K562 (cell line): ENCODE measurements around the gene COL9A3.

Experiments used
- BDP1 ChIP-seq: IDR thresholded peaks from 3 replicates; pipeline ENCODE4 v1.6.1; 2011; ENCODE audit not compliant: insufficient read length, insufficient read depth
- BRCA1 ChIP-seq, 2 experiments: fragments of 450-650 bp in 1 of 2; sonication (generic) in 1 of 2; formaldehyde crosslinking in 1 of 2; IDR thresholded peaks; 2 replicates each; pipeline versions ENCODE4 v1.5.0 to v1.6.1; 2017 to 2020; ENCODE audit warnings: mild to moderate bottlenecking in 1 of 2, missing genetic modification reagents in 1 of 2
- HDGF ChIP-seq: fragments of 450-650 bp; IDR thresholded peaks from 2 replicates; pipeline ENCODE4 v1.6.1; 2016
- YY1 ChIP-seq, 3 experiments: IDR thresholded peaks; 2 replicates each; pipeline ENCODE4 v1.6.1; 2011; ENCODE audit warnings: low read length in 2 of 3, mild to moderate bottlenecking in 2 of 3, moderate library complexity in 2 of 3, borderline replicate concordance in 1 of 3, control low read depth in 1 of 3, low read depth in 1 of 3; ENCODE audit not compliant: insufficient read depth in 3 of 3, insufficient replicate concordance in 2 of 3, control insufficient read depth in 1 of 3, insufficient read length in 1 of 3; ENCODE audit errors: extremely low read depth in 1 of 3
- TF ChIP-seq, protein P1 (sequence below), 3 experiments: IDR thresholded peaks in 2 of 3; conservative IDR thresholded peaks in 1 of 3; 2 replicates each; pipeline ENCODE4 v1.5.1; 2011 to 2012; ENCODE audit warnings: low read length in 3 of 3, mild to moderate bottlenecking in 3 of 3, control low read depth in 2 of 3, improper control_type of control experiment in 1 of 3, inconsistent platforms in 1 of 3, low read depth in 1 of 3, mixed read lengths in 1 of 3, moderate library complexity in 1 of 3; ENCODE audit not compliant: insufficient read depth in 2 of 3
- TF ChIP-seq, protein P2 (sequence below): fragments of 250-450 bp; sonication (Bioruptor Pico); IDR thresholded peaks from 2 replicates; pipeline ENCODE4 v1.8.0; 2021; ENCODE audit warnings: mild to moderate bottlenecking, moderate library complexity

DNA sequence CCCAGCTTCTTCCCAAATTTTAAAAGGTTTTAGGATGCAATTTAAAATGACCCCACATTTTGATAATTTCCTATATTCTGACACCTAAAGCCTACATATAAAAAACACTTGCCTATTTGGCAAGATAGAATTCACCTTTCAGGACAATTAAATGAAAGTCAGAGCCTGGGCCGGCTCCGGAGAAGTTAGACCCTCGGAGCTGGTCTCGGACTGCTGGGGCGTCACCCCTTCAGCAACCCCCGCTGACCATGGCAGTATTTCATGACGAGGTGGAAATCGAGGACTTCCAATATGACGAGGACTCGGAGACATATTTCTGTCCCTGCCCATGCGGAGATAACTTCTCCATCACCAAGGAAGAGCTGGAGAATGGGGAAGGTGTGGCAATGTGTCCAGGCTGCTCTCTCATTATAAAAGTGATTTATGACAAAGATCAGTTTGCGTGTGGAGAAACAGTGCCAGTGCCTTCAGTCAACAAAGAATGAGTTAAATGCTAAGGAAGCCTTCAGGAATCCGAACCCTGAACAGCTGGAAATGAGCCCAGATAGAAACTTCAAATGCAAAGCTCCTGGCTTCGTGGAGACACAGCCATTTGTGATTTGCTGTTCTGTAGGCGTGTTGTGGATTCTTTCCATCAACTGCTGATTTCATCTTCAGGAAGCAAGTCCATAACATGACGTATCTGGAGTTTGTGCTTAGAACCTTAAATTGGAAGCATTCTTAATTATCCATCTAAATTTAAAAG lies 28.7 kb downstream of the COL9A3 start:
- TF ChIP-seq BDP1 = no peak
- TF ChIP-seq, protein P1, sequence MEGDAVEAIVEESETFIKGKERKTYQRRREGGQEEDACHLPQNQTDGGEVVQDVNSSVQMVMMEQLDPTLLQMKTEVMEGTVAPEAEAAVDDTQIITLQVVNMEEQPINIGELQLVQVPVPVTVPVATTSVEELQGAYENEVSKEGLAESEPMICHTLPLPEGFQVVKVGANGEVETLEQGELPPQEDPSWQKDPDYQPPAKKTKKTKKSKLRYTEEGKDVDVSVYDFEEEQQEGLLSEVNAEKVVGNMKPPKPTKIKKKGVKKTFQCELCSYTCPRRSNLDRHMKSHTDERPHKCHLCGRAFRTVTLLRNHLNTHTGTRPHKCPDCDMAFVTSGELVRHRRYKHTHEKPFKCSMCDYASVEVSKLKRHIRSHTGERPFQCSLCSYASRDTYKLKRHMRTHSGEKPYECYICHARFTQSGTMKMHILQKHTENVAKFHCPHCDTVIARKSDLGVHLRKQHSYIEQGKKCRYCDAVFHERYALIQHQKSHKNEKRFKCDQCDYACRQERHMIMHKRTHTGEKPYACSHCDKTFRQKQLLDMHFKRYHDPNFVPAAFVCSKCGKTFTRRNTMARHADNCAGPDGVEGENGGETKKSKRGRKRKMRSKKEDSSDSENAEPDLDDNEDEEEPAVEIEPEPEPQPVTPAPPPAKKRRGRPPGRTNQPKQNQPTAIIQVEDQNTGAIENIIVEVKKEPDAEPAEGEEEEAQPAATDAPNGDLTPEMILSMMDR (IDR thresholded peaks at IDR 0.05 in 2 of 3, conservative IDR thresholded peaks at IDR 0.05 in 1 of 3; ENCODE audit: insufficient read depth in 2 of 3, low read depth in 1 of 3, low read length in 3 of 3) = no peak
- no peak for TF ChIP-seq BRCA1 (IDR thresholded peaks at IDR 0.05)
- TF ChIP-seq BRCA1 (CRISPR knock-in tag; IDR thresholded peaks at IDR 0.05) = no peak
- TF ChIP-seq YY1 (IDR thresholded peaks at IDR 0.05; ENCODE audit: borderline replicate concordance in 1 of 3, control insufficient read depth in 1 of 3, extremely low read depth in 1 of 3, insufficient read depth in 3 of 3, insufficient read length in 1 of 3, insufficient replicate concordance in 2 of 3, low read depth in 1 of 3, low read length in 2 of 3) = no peak
- TF ChIP-seq, protein P2, sequence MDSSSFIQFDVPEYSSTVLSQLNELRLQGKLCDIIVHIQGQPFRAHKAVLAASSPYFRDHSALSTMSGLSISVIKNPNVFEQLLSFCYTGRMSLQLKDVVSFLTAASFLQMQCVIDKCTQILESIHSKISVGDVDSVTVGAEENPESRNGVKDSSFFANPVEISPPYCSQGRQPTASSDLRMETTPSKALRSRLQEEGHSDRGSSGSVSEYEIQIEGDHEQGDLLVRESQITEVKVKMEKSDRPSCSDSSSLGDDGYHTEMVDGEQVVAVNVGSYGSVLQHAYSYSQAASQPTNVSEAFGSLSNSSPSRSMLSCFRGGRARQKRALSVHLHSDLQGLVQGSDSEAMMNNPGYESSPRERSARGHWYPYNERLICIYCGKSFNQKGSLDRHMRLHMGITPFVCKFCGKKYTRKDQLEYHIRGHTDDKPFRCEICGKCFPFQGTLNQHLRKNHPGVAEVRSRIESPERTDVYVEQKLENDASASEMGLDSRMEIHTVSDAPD (CRISPR knock-in tag) = no peak
- TF ChIP-seq HDGF = no peak
